Measurements from ENCODE around the gene OR2D2. TPM values are rescaled to one million over a fixed set of nuclear protein-coding genes. Genes with fewer than 3 reads are reported as not detected.

The OR2D2 gene, protein sequence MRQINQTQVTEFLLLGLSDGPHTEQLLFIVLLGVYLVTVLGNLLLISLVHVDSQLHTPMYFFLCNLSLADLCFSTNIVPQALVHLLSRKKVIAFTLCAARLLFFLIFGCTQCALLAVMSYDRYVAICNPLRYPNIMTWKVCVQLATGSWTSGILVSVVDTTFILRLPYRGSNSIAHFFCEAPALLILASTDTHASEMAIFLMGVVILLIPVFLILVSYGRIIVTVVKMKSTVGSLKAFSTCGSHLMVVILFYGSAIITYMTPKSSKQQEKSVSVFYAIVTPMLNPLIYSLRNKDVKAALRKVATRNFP
- under 1 TPM; 0.32 to 0.44 TPM for total RNA-seq

- POLR2A ChIA-PET = no interaction called here
- intact Hi-C loops (cut with DNase I, micrococcal nuclease) = no loop called here
- H3K4me3 Mint-ChIP-seq = no peak within 1 kb of the TSS
- DNase-seq = no peak
- H3K9me3 Mint-ChIP-seq (ENCODE audit: low read depth) = no peaks in the 10 kb centered on the region
- H3K36me3 Mint-ChIP-seq (ENCODE audit: low read depth) = no peaks in the 10 kb centered on the region
- CTCF ChIA-PET = no interaction called here
- H3K27ac Mint-ChIP-seq = no peak within 1 kb of the TSS
- ATAC-seq = no peak
- H3K27me3 Mint-ChIP-seq = peaks cover 10% of the 10 kb centered on the region
- H3K4me1 Mint-ChIP-seq = no peaks in the 10 kb centered on the region
Measured at GRCh38 chr11:6892400-6892799, at the start of gene OR2D2. TSS of gene OR2D2 (minus strand) at chr11:6892500. CDS start at chr11:6892500, 0 bp downstream.

DNA sequence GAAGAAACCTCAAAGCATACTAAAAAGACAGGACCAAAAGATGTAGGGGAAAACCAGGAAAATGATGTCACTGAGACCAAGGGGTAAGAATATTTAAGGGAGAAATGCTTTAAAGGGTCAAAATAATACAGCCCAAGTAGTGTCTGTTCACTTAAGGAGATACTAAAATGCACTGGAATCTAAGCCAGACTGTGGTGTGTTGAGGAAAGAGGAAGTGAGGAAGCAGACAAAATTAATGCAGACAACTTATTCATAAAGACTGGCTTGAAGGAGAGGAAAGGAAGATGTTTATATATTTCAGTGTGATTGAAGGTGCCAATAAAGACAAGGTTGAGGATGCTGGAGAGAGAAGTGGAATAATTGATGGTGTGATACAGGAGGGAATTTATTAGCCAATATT, 49.7 kb upstream of the OR2D2 start:
- H3K4me1 Mint-ChIP-seq = no peaks in the 10 kb centered on the region
- H3K4me3 Mint-ChIP-seq = no peak overlapping the region
- ChIA-PET POLR2A (no interaction called here), CTCF (no interaction called here)
- ATAC-seq = no peak
- no peak overlapping the region for H3K27ac Mint-ChIP-seq
- H3K36me3 Mint-ChIP-seq (ENCODE audit: low read depth) = no peaks in the 10 kb centered on the region
- intact Hi-C loops (cut with DNase I, micrococcal nuclease) = no loop called here
- no peak for DNase-seq
- no peaks in the 10 kb centered on the region for H3K9me3 Mint-ChIP-seq (ENCODE audit: low read depth)
- no peaks in the 10 kb centered on the region for H3K27me3 Mint-ChIP-seq

DNA sequence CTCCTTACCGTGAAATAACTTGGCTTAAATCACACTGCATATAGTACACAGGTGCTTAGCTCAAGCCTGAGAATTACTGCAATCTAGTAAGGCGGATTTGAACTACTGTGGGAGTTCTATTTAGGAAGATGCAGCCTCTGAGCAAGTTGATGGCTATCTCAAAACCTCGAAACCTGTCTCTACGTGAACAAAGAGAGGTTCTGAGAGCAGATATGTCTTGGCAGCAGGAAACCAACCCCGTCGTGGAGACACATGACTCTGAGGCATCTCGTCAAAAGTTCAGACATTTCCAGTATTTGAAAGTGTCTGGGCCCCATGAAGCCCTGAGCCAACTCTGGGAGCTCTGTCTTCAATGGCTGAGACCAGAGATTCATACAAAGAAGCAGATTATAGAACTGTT, 39.8 kb upstream of the OR2D2 start:
- ChIA-PET CTCF (no interaction called here), POLR2A (interaction anchor here (0.6 kb wide), 1 partner anchor 735 kb away, joined by 3 read pairs; no protein-coding TSS in a partner anchor)
- peaks cover 20% of the 10 kb centered on the region for H3K4me1 Mint-ChIP-seq
- H3K27me3 Mint-ChIP-seq = peaks cover 33% of the 10 kb centered on the region
- peak; percentile 38 for DNase-seq
- intact Hi-C loops (cut with DNase I, micrococcal nuclease) = no loop called here
- no peaks in the 10 kb centered on the region for H3K9me3 Mint-ChIP-seq (ENCODE audit: low read depth)
- peak overlapping the region; percentile 37 for H3K27ac Mint-ChIP-seq
- ATAC-seq = peak; percentile 81
- H3K36me3 Mint-ChIP-seq (ENCODE audit: low read depth) = peaks cover 4% of the 10 kb centered on the region
- H3K4me3 Mint-ChIP-seq = no peak overlapping the region

- Mint-ChIP-seq H3K27me3 (peaks cover 38% of the 10 kb centered on the region), H3K4me1 (peaks cover 25% of the 10 kb centered on the region), H3K27ac (no peak overlapping the region), H3K36me3 (ENCODE audit: low read depth) (peaks cover 4% of the 10 kb centered on the region), H3K9me3 (ENCODE audit: low read depth) (no peaks in the 10 kb centered on the region), H3K4me3 (no peak overlapping the region)
- POLR2A ChIA-PET = no interaction called here
- DNase-seq = no peak
- intact Hi-C loops (cut with DNase I, micrococcal nuclease) = no loop called here
- ATAC-seq = no peak
- CTCF ChIA-PET = interaction anchor here (0.6 kb wide), 1 partner anchor 343 kb away, joined by 5 read pairs; no protein-coding TSS in a partner anchor
Measured at GRCh38 chr11:6931146-6931713, 38.9 kb upstream of the OR2D2 start.

- no peak for ATAC-seq
- no peaks in the 10 kb centered on the region for H3K9me3 Mint-ChIP-seq (ENCODE audit: low read depth)
- H3K27ac Mint-ChIP-seq = no peak overlapping the region
- CTCF ChIA-PET = interaction anchor here (0.6 kb wide), 1 partner anchor 1580 kb away, joined by 3 read pairs; no protein-coding TSS in a partner anchor
- POLR2A ChIA-PET = no interaction called here
- DNase-seq = no peak
- peaks cover 33% of the 10 kb centered on the region for H3K4me1 Mint-ChIP-seq
- intact Hi-C loops (cut with DNase I, micrococcal nuclease) = loop anchor here in 1 of 2 experiments (5.0 kb wide), 1 partner anchor 117 kb away; no protein-coding TSS in a partner anchor
- no peak overlapping the region for H3K4me3 Mint-ChIP-seq
- peaks cover 45% of the 10 kb centered on the region for H3K27me3 Mint-ChIP-seq
- peaks cover 4% of the 10 kb centered on the region for H3K36me3 Mint-ChIP-seq (ENCODE audit: low read depth)
Measured at GRCh38 chr11:6928916-6929315, 36.6 kb upstream of the OR2D2 start.

DNA sequence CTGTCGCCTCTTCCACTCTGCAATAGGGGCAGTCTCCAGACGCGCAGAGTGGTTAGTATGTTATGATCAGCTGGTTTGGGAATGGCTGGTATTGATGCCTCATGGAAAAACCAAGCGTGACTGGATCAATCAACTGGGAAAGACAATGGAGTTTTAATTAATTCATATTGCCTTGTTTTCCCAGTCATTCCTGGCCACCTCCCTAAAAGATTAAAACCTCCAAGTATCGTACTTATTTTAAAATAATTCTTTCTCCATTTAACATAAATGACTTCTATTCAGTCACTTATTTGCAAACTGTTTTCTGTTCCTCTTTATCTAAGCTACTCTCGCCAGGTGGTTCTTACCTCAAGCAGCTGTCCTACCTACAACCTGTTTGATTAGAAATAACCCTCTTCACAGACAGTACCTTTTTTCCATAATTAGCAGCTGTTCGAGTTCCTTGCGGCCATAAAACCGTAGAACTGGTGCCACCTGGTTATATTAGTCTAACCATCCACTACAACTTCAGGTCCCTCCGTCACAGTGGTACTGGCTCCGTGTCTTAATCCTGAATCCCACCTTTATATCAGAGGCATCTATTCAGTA, 34.8 kb upstream of the OR2D2 start:
- no peak for DNase-seq
- peaks cover 36% of the 10 kb centered on the region for H3K27me3 Mint-ChIP-seq
- no peaks in the 10 kb centered on the region for H3K9me3 Mint-ChIP-seq (ENCODE audit: low read depth)
- H3K4me3 Mint-ChIP-seq = peak overlapping the region; percentile 80
- ChIA-PET POLR2A (no interaction called here), CTCF (interaction anchor here (0.6 to 1.1 kb wide), 4 partner anchors 175 to 799 kb away, joined by 3 read pairs; no protein-coding TSS in a partner anchor)
- H3K4me1 Mint-ChIP-seq = peaks cover 26% of the 10 kb centered on the region
- peak overlapping the region; percentile 51 for H3K27ac Mint-ChIP-seq
- no peak for ATAC-seq
- intact Hi-C loops (cut with DNase I, micrococcal nuclease) = loop anchor here in 1 of 2 experiments (5.0 kb wide), 1 partner anchor 115 kb away; no protein-coding TSS in a partner anchor
- no peaks in the 10 kb centered on the region for H3K36me3 Mint-ChIP-seq (ENCODE audit: low read depth)

DNA sequence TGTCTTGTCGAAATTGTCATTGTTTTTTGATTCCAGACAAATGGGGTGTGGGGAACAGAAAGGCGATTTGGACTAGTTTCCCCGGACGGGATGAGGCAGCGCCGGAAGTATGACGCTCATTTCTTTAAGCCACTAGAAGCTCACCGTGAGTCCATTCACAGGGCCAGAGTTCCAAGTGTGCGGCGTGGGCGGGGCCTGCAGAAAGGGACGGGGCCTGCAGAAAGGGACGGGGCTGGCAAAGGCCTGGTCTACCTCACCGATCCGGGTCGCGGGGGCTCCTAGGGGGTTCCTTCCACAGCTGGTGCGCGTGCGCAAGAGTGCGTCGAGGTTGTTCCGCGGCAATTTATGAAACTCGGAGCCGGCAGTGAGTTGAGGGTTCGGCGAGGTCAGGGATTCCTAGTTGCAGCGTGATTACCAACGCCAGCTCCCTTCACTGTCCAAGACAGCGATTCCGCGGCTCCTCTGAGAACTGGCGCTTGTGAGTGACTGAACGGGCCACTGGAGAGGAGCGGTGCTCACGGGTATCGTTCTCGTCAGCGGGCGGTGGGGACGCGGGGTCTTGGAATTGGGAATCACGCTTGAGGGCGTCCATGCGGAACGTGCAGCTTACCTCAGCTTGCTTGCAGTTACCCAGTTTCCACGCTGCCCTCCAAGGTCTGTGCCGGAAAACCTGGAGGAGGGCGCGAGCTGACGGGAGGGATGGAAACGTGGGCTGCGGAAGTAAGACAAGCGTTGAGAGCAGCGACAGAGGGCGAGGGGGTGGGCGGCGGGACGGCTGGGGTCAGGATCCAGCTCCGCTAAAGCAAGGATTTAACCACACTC, 34.1 kb upstream of the OR2D2 start, which contains the start of gene ZNF215:
TSS of gene ZNF215 (plus strand) at position 219 of the 822 bp plus-strand sequence. CDS start 5,847 bp downstream, outside the sequence.
- Mint-ChIP-seq H3K27me3 (peaks cover 36% of the 10 kb centered on the region), H3K4me1 (peaks cover 23% of the 10 kb centered on the region), H3K27ac (peak within 1 kb of the TSS; percentile 51), H3K4me3 (peak within 1 kb of the TSS; percentile 80), H3K36me3 (ENCODE audit: low read depth) (no peaks in the 10 kb centered on the region), H3K9me3 (ENCODE audit: low read depth) (no peaks in the 10 kb centered on the region)
- intact Hi-C loops (cut with DNase I, micrococcal nuclease) = loop anchor here in 1 of 2 experiments (5.0 kb wide), 1 partner anchor 114 kb away; no protein-coding TSS in a partner anchor
- DNase-seq (peak; percentile 81), ATAC-seq (peak; percentile 80)
- ChIA-PET CTCF (interaction anchor here (0.6 kb wide), 2 partner anchors 713 to 800 kb away, joined by 3 read pairs; no protein-coding TSS in a partner anchor), POLR2A (no interaction called here)

DNA sequence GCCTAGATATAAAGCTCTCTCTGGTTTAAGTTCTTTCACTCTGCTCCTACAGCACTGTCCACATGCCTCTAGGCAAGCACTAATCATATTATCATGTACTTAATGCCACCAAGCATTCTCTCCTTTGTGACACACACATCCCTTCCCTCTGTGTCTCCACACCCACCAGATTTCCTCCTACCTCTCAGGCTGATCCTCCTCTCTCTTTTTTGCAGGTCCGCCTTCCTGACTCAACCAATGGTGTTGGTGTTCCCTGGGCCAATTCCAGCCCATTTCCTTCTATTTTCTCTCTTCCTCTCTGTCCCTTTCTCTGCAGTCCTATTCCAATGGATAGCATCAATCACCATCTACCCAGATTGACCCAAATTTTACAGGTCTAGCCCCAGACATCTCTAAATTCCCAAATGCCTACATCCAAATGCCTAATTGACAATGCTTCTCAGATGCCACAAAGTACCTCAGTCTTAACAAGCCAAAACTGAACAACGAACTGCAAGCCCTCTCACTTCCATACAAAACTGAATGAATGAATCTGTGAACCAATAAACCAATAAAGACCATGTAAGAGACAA, 33.4 kb upstream of the OR2D2 start:
- ATAC-seq (peak; percentile 25), DNase-seq (no peak)
- H3K9me3 Mint-ChIP-seq (ENCODE audit: low read depth) = no peaks in the 10 kb centered on the region
- peaks cover 23% of the 10 kb centered on the region for H3K4me1 Mint-ChIP-seq
- ChIA-PET POLR2A (no interaction called here), CTCF (no interaction called here)
- H3K27ac Mint-ChIP-seq = peak overlapping the region; percentile 51
- H3K36me3 Mint-ChIP-seq (ENCODE audit: low read depth) = no peaks in the 10 kb centered on the region
- intact Hi-C loops (cut with DNase I, micrococcal nuclease) = loop anchor here in 1 of 2 experiments (5.0 kb wide), 1 partner anchor 113 kb away; no protein-coding TSS in a partner anchor
- H3K27me3 Mint-ChIP-seq = peaks cover 37% of the 10 kb centered on the region
- H3K4me3 Mint-ChIP-seq = peak overlapping the region; percentile 80

GRCh38 chr11:6925007-6925577, 32.8 kb upstream of the OR2D2 start:
- H3K9me3 Mint-ChIP-seq (ENCODE audit: low read depth) = no peaks in the 10 kb centered on the region
- H3K27ac Mint-ChIP-seq = no peak overlapping the region
- no peaks in the 10 kb centered on the region for H3K36me3 Mint-ChIP-seq (ENCODE audit: low read depth)
- POLR2A ChIA-PET = interaction anchor here (0.6 kb wide), 1 partner anchor 10 kb away, joined by 3 read pairs; no protein-coding TSS in a partner anchor
- intact Hi-C loops (cut with DNase I, micrococcal nuclease) = loop anchor here in 1 of 2 experiments (5.0 kb wide), 1 partner anchor 113 kb away; no protein-coding TSS in a partner anchor
- peaks cover 34% of the 10 kb centered on the region for H3K27me3 Mint-ChIP-seq
- no peak for ATAC-seq
- no peak for DNase-seq
- CTCF ChIA-PET = interaction anchor here (0.6 to 0.8 kb wide), 2 partner anchors 43 to 1128 kb away, joined by 3 to 5 read pairs; no protein-coding TSS in a partner anchor
- H3K4me1 Mint-ChIP-seq = peaks cover 23% of the 10 kb centered on the region
- no peak overlapping the region for H3K4me3 Mint-ChIP-seq

DNA sequence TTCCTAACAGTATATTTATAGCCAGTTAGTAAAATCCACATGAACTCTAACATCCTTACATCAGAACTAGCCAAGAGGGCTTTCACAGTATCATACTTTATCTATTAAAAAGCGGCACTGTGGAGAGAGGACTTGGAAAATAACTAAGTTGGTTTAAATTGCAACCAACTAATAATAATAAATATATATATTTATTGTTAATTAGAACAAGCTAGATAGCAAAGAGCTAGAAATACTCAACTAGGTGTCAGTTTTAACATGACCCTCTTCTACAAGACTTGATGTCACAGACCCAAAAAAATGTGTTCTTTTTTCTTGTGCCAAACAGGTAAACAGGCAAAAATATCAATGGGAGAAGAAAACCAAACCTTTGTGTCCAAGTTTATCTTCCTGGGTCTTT, 28.4 kb upstream of the OR2D2 start, which contains the start of gene OR2D3:
TSS of gene OR2D3 (plus strand) at position 301 of the 400 bp plus-strand sequence. CDS start at position 301, 0 bp downstream.
- no peak within 1 kb of the TSS for H3K4me3 Mint-ChIP-seq
- peaks cover 9% of the 10 kb centered on the region for H3K27me3 Mint-ChIP-seq
- DNase-seq (no peak), ATAC-seq (no peak)
- H3K9me3 Mint-ChIP-seq (ENCODE audit: low read depth) = peaks cover 3% of the 10 kb centered on the region
- CTCF ChIA-PET = no interaction called here
- no peaks in the 10 kb centered on the region for H3K36me3 Mint-ChIP-seq (ENCODE audit: low read depth)
- no peak within 1 kb of the TSS for H3K27ac Mint-ChIP-seq
- intact Hi-C loops (cut with DNase I, micrococcal nuclease) = no loop called here
- POLR2A ChIA-PET = no interaction called here
- peaks cover 3% of the 10 kb centered on the region for H3K4me1 Mint-ChIP-seq
